Liver (tissue), 9 donors: ENCODE measurements around the gene TBL1X. TPM values are rescaled to one million over a fixed set of nuclear protein-coding genes. Genes with fewer than 3 reads are reported as not detected.

ENCODE experiments used
- DNase-seq: peaks from one replicate; pipeline ENCODE4 v3.0.0-alpha.2; 2017; ENCODE audit warnings: low spot score
- H3K27ac ChIP-seq, 2 donors: one replicate each; pipeline ENCODE4 v1.7.0; 2013; ENCODE audit warnings: inconsistent platforms in 2 of 2, low read length in 2 of 2, control low read depth in 1 of 2, low read depth in 1 of 2, mild to moderate bottlenecking in 1 of 2
- H3K27me3 ChIP-seq, 4 donors: one replicate each; pipeline versions ENCODE4 v1.6.1 to v1.7.0; 2013; ENCODE audit warnings: low read length in 3 of 4, inconsistent platforms in 1 of 4, mild to moderate bottlenecking in 1 of 4, moderate library complexity in 1 of 4; ENCODE audit not compliant: control insufficient read depth in 4 of 4, insufficient read depth in 4 of 4
- H3K36me3 ChIP-seq, 4 donors: one replicate each; pipeline versions ENCODE4 v1.6.1 to v1.7.0; 2013; ENCODE audit warnings: low read length in 3 of 4, mild to moderate bottlenecking in 3 of 4, low read depth in 1 of 4, moderate library complexity in 1 of 4; ENCODE audit not compliant: control insufficient read depth in 4 of 4, insufficient read depth in 3 of 4
- H3K4me1 ChIP-seq, 4 donors: one replicate each; pipeline versions ENCODE4 v1.6.1 to v1.7.0; 2013; ENCODE audit warnings: low read length in 3 of 4, mild to moderate bottlenecking in 3 of 4, moderate library complexity in 1 of 4; ENCODE audit not compliant: control insufficient read depth in 4 of 4, insufficient read depth in 4 of 4
- H3K4me3 ChIP-seq, 3 donors: one replicate each; pipeline versions ENCODE4 v1.6.1 to v1.7.0; 2013; ENCODE audit warnings: low read length in 3 of 3, control low read depth in 1 of 3, low read depth in 1 of 3, mild to moderate bottlenecking in 1 of 3
- H3K9ac ChIP-seq, 2 donors: one replicate each; pipeline ENCODE4 v1.7.0; 2013; ENCODE audit warnings: low read length in 2 of 2, mild to moderate bottlenecking in 2 of 2, moderate library complexity in 2 of 2, control low read depth in 1 of 2, low read depth in 1 of 2
- H3K9me3 ChIP-seq, 4 donors: one replicate each; pipeline versions ENCODE4 v1.6.1 to v1.7.0; 2013; ENCODE audit warnings: low read length in 3 of 4; ENCODE audit not compliant: control insufficient read depth in 4 of 4
- EGR1 ChIP-seq, 2 donors: IDR thresholded peaks; 2 replicates each; pipeline ENCODE4 v1.6.1; 2016 to 2018; ENCODE audit warnings: antibody characterized with exemption in 2 of 2, low read depth in 2 of 2
- FOXA1 ChIP-seq: IDR thresholded peaks from 2 replicates; pipeline ENCODE4 v1.6.1; 2016; ENCODE audit warnings: antibody characterized with exemption
- FOXA2 ChIP-seq: IDR thresholded peaks from 2 replicates; pipeline ENCODE4 v1.6.1; 2016; ENCODE audit warnings: antibody characterized with exemption
- GABPA ChIP-seq, 2 donors: IDR thresholded peaks in 1 of 2; conservative IDR thresholded peaks in 1 of 2; 2 replicates each; pipeline ENCODE4 v1.6.1; 2016; ENCODE audit warnings: antibody characterized with exemption in 2 of 2, mild to moderate bottlenecking in 1 of 2, moderate library complexity in 1 of 2
- HNF4G ChIP-seq: IDR thresholded peaks from 2 replicates; pipeline ENCODE4 v1.6.1; 2016; ENCODE audit warnings: antibody characterized with exemption
- NR2F2 ChIP-seq: IDR thresholded peaks from 2 replicates; pipeline ENCODE4 v1.6.1; 2016; ENCODE audit warnings: antibody characterized with exemption
- SP1 ChIP-seq: IDR thresholded peaks from 2 replicates; pipeline ENCODE4 v1.6.1; 2018; ENCODE audit warnings: antibody characterized with exemption, mild to moderate bottlenecking
- TAF1 ChIP-seq: conservative IDR thresholded peaks from 2 replicates; pipeline ENCODE4 v1.6.1; 2016; ENCODE audit warnings: antibody characterized with exemption, mild to moderate bottlenecking
- YY1 ChIP-seq: IDR thresholded peaks from 2 replicates; pipeline ENCODE4 v1.6.1; 2016; ENCODE audit warnings: antibody characterized with exemption, mild to moderate bottlenecking
- WGBS: extraction: QIAGEN DNeasy Blood & Tissue Kit; methylation state at CpG from one replicate; pipeline ENCODE4 v1.1.7; 2013; 5-methylcytosine and 5-hydroxymethylcytosine counted together
- polyA plus RNA-seq, 2 donors: library from polyadenylated mRNA; stranded (reverse) in 1 of 2; unstranded in 1 of 2; fragments of 200-250 nt in 1 of 2; fragments of >200 nt in 1 of 2; fragmentation: Nextera tagmentation in 1 of 2; extraction: Ambion mirVana in 1 of 2; gene quantifications; one replicate each; pipeline versions ENCODE4 v1.2.1 to v1.2.3, GENCODE V29; 2013 to 2015
- total RNA-seq, 2 donors: library from RNA; depleted of rRNA; stranded (reverse); fragments of >200 nt; gene quantifications; one replicate each; pipeline ENCODE4 v1.2.3, GENCODE V29; 2014
- TF ChIP-seq, protein P1 (sequence below): IDR thresholded peaks from 2 replicates; pipeline ENCODE4 v1.6.1; 2016; ENCODE audit warnings: antibody characterized with exemption
- TF ChIP-seq, protein P2 (sequence below): IDR thresholded peaks from 2 replicates; pipeline ENCODE4 v1.6.1; 2016; ENCODE audit warnings: antibody characterized with exemption, mild to moderate bottlenecking
- TF ChIP-seq, protein P3 (sequence below): IDR thresholded peaks from 2 replicates; pipeline ENCODE4 v1.6.1; 2016; ENCODE audit warnings: antibody characterized with exemption
- donor health status: healthy.
- donor health status: healthy.
- donor health status: healthy.
- donor health status: healthy.
- donor health status: healthy.

Gene TBL1X
- total and polyA plus RNA-seq, 4 donors, result 11.2 to 15.1 (median 11.8) TPM

DNA sequence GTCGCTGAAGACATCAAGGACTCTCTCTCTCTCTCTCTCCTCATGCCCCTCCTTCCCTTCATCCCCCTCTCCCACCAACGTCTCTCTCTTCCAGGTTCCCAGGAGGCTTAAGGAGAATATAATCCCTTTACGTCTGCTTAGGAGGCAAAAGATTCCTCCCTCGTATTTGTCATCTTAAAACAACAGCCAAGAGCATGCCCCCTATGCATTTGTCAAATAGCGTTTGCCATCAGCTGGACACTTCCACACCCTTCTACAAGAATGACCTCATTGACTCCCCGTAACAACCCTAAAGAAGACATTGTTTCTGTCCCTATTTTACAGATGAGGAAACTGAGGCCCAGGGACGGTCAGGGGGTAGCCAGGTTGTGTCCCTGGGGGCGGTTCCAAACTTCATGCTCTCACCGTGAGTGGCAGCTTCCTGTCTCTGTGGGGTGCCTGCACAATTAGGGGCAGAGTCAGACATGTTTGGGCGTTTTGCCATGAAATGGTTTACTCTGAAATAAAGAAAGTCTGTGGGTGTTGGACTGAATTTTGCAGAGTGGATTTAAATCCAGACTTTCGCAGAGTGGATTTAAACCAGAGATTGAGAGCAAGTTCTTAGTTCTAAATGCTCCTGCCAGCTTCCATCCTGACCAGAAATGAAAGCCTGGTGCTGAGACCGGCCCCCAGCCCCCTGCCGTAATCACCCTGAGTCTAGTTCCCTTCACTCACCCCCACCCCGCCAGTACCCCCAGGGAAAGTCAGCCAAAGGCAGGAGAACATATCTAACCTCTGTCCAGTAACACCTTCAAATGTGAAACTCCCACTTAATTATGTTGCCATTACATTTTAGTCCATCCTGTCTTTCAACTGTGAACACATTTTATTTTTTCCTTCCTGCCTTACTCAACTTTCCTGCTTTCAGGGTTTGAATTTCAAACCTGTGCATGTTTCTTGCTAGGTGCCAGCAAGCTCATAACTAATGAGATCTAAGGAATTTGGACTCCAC lies 44.3 kb upstream of the TBL1X start:
- no peaks in the 10 kb centered on the region for H3K9me3 ChIP-seq
- H3K4me1 ChIP-seq, result no peaks in the 10 kb centered on the region
- H3K27ac ChIP-seq, result no peak overlapping the region
- no peak overlapping the region for H3K4me3 ChIP-seq
- WGBS, result 77% methylated on average over 14 of the region's 14 CpGs
- TF ChIP-seq, protein P1, sequence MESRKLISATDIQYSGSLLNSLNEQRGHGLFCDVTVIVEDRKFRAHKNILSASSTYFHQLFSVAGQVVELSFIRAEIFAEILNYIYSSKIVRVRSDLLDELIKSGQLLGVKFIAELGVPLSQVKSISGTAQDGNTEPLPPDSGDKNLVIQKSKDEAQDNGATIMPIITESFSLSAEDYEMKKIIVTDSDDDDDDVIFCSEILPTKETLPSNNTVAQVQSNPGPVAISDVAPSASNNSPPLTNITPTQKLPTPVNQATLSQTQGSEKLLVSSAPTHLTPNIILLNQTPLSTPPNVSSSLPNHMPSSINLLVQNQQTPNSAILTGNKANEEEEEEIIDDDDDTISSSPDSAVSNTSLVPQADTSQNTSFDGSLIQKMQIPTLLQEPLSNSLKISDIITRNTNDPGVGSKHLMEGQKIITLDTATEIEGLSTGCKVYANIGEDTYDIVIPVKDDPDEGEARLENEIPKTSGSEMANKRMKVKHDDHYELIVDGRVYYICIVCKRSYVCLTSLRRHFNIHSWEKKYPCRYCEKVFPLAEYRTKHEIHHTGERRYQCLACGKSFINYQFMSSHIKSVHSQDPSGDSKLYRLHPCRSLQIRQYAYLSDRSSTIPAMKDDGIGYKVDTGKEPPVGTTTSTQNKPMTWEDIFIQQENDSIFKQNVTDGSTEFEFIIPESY, result no peak
- TF ChIP-seq YY1 (no peak), EGR1 (IDR thresholded peaks at IDR 0.05; ENCODE audit: low read depth in 2 of 2) (no peak), SP1 (no peak), FOXA1 (no peak), HNF4G (no peak), FOXA2 (no peak), TAF1 (no peak)
- TF ChIP-seq, protein P2, sequence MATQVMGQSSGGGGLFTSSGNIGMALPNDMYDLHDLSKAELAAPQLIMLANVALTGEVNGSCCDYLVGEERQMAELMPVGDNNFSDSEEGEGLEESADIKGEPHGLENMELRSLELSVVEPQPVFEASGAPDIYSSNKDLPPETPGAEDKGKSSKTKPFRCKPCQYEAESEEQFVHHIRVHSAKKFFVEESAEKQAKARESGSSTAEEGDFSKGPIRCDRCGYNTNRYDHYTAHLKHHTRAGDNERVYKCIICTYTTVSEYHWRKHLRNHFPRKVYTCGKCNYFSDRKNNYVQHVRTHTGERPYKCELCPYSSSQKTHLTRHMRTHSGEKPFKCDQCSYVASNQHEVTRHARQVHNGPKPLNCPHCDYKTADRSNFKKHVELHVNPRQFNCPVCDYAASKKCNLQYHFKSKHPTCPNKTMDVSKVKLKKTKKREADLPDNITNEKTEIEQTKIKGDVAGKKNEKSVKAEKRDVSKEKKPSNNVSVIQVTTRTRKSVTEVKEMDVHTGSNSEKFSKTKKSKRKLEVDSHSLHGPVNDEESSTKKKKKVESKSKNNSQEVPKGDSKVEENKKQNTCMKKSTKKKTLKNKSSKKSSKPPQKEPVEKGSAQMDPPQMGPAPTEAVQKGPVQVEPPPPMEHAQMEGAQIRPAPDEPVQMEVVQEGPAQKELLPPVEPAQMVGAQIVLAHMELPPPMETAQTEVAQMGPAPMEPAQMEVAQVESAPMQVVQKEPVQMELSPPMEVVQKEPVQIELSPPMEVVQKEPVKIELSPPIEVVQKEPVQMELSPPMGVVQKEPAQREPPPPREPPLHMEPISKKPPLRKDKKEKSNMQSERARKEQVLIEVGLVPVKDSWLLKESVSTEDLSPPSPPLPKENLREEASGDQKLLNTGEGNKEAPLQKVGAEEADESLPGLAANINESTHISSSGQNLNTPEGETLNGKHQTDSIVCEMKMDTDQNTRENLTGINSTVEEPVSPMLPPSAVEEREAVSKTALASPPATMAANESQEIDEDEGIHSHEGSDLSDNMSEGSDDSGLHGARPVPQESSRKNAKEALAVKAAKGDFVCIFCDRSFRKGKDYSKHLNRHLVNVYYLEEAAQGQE, result no peak
- TF ChIP-seq, protein P3, sequence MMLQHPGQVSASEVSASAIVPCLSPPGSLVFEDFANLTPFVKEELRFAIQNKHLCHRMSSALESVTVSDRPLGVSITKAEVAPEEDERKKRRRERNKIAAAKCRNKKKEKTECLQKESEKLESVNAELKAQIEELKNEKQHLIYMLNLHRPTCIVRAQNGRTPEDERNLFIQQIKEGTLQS, result no peak
- no peaks in the 10 kb centered on the region for H3K36me3 ChIP-seq
- no peak for DNase-seq
- no peaks in the 10 kb centered on the region for H3K27me3 ChIP-seq
- no peak overlapping the region for H3K9ac ChIP-seq

DNA sequence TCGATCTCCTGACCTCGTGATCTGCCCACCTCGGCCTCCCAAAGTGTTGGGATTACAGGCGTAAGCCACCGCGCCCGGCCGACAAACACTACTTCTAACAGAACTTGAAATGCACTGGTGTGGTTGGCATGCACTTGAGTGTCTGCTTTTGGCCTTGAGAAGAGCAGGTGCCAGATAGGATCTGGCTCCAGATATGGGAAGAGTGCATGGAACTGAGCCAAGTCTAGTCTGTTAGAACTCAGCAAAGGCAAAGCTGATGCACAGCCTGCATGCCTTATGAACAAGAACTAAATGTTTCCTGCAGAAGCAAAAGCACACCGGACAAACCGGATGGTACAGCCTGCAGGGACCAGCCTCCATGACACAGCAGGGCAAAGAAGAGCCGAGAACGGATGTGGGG lies 35.1 kb upstream of the TBL1X start:
- no peaks in the 10 kb centered on the region for H3K36me3 ChIP-seq
- no peaks in the 10 kb centered on the region for H3K27me3 ChIP-seq
- no peaks in the 10 kb centered on the region for H3K9me3 ChIP-seq
- no peak overlapping the region for H3K9ac ChIP-seq
- H3K27ac ChIP-seq, result no peak overlapping the region
- no peak overlapping the region for H3K4me3 ChIP-seq
- WGBS, result 82% methylated on average over 12 of the region's 12 CpGs
- no peaks in the 10 kb centered on the region for H3K4me1 ChIP-seq
- DNase-seq, result no peak
- TF ChIP-seq, protein P3, result no peak
- TF ChIP-seq, protein P1, result no peak
- TF ChIP-seq, protein P2, result no peak
- no peak for TF ChIP-seq YY1
- no peak for TF ChIP-seq TAF1
- TF ChIP-seq GABPA (IDR thresholded peaks at IDR 0.05 in 1 of 2, conservative IDR thresholded peaks at IDR 0.05 in 1 of 2), result no peak
- no peak for TF ChIP-seq FOXA2
- TF ChIP-seq NR2F2, result no peak
- no peak for TF ChIP-seq SP1
